NCI-H1417 treated with DMSO at 0.1 percent for 48 hours (cell line): ENCODE measurements around the gene TMOD3.
"Not testable (repeated sequence)": the region's sequence is repeated elsewhere in the genome, so short reads cannot be mapped to it uniquely, and the experiment has no call there.

Experiments used
- DNase-seq: peaks from one replicate; lab custom pipeline; 2025; lab: John Stamatoyannopoulos, UW

Gene TMOD3

DNA sequence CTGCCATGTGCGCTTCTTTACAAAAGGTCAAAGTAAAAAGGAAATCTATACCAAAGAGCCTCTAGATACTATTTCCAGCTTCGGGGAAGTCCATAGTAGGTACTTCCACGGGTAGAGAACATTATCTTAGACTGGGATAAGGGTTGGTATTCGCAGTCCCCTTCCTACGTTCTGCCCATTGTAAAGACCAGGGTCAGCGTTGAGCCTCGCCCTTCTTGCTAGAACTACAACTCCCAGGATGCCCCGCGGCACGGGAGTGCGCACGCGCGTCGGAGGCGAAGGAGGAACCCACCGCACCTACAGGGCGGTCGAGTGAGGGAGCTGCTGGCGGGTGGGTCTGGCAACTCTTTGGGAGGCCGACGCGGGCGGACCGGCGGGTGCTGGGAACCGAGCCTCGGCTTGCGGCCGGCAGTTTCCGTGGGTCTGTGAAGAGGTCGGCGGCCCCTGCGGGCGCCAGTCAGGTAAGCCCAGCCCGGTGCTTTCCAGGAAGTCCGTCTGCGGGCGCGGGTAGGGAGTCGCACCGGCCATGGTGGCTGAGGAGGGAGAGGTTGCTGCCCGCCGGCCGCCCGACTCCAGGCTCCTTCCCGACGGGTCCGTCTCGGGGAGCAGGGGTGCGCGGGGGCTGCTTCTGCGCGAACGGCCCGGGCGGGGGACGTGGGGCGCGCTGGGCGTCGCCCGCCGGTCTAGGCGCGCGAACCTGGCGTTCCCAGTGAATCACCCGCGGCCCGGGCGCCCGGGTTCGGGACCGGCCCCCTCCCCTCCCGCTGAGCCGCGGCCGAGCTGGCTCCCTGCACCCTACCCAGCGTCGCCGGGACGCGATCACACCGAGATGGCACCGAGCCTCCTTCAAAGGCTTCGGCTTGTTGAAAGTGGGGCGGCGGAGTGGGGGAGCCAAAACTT lies at the start of gene TMOD3:
Gene TMOD3, plus strand, starts transcription at position 278 of the 900 bp plus-strand sequence. CDS start 33,232 bp downstream, outside the sequence.
- DNase-seq, result peak; percentile 28

DNA sequence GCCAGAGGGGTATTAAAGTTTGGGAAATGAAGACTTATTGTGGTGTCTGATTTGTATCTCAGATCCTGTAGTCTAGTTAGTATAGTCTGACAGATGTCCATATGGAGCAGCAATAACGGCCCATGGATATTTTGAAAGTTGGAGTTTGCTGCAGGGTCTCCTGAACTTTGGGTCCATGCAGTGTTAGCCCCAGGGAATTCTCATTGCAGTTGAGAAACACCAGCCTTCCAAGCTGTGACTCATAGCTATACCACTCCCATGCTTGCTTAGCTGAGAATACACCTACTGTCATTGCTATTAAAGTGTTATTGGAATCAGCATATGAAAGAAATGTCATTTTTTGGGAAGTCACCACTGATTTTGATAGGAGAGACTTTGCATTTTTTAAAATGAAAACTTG lies 48.8 kb upstream of the TMOD3 start:
- DNase-seq, result no peak

DNA sequence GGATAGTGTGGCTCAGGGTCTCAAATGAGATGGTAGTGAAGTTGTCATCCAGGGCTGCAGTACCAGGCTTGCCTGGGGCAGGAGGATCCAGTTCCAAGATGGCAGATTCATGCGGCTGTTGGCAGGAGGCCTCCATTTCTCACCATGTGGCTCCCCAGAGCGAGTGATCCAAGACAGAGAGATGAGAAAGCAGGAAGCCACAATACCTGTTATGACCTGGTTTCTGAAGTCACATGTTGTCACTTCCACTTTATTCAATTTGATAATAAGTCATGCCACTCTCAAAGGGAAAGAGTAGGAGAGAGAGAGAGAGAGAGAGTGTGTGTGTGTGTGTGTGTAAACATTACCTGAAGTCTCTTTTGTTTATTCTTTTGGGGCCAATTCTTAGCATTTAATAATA lies 47.9 kb upstream of the TMOD3 start:
- no peak for DNase-seq

DNA sequence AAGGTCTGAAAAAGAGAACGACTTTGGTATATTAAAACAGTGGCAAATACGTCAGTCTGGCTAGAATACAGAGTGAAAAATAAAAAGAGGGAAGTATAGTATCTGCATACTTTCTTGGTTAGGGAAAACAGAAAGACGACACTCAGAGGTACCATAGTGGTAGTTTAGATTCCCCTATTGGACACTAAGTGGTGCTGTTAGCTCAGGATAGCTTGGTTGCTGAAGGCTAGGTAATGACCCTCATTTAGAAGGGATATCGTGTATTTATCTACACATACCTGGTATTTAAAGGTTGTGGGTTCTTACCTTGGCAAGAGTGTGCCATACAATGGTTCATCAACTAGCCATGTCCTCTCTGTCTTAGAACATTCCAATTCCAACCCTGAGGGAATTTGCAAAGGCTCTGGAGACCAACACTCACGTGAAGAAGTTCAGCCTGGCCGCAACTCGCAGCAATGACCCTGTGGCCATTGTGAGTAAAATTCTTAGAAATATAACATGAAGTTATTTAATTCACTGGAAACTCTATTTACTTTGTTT lies 47.0 kb upstream of the TMOD3 start:
- no peak for DNase-seq

DNA sequence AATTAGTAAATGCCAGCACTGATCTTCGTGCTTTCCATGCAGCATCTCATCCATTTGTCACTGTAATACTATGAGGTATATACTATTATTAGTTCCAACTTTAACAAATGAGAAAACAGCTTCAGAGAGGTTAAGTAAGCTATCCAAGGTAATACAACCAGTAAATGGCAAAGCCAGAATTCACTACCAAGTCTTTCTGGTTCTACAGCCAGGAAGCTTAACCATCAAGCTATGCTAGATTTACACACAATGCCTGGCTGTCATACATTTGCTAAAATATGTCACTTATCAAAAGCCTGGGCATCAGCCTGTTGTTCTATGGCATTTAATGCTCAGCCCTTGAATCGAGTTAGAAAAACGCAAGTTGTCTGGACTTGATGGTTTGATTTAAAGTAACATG lies 45.5 kb upstream of the TMOD3 start:
- DNase-seq, result no peak

DNA sequence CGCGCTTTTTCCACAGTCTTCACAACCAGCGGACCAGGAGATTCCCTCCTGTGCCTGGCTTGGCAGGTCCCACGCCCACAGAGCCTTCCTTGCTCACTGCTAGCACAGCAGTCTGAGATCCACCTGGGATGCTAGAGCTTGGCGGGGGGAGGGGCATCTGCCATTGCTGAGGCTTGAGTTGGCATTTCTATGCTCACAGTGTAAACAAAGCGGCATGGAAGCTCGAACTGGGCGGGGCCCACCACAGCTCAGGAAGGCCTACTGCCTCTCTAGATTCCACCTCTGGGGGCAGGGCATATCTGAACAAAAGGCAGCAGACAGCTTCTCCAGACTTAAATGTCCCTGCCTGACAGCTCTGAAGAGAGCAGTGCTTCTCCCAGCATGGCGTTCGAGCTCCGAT lies 42.3 kb upstream of the TMOD3 start:
- DNase-seq, result not testable (repeated sequence)

DNA sequence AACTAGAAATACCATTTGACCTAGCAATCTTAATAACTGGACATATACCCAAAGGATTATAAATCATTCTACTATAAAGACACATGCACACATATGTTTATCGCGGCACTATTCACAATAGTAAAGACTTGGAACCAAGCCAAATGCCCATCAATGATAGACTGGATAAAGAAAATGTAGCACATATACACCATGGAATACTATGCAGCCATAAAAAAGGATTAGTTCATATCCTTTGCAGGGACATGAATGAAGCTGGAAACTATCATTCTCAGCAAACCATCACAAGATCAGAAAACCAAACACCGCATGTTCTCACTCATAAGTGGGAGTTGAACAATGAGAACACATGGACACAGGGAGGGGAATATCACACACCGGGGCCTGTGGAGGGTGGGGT lies 37.0 kb upstream of the TMOD3 start:
- DNase-seq, result not testable (repeated sequence)

DNA sequence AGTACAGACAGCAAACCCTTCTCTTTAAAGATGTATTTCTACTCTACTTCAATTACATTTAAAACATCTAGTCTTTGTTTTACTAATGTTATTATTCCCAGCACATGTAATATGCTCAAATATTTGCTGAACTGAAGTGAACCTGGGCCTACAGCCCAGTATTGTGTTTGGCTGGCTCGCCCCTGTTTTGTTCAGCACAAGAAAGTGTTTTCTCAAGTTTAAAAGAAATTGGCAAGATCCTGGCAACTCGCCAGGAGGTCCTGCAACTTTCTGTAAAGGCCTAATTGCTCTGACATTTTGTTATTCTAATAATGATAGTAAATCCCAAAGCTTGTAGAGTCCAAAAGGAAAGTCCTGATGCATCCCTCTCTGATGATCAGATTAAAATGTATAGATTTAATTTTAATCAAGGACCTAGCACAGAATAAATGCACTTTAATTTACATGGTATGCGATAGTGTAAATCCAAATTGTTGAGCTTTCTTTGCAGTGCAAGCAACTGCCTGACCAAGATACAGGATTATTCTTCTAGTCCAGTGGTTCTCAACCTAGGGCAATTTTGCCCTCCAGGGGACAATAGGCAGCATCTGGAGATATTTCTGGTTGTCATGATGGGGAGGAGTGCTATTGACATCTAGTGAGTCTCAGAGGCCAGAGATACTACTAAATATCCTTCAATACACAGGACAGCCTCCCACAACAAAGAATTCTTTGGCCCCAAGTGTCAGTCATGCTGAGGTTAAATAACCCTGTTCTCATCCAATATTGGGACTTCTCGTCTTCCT lies 35.7 kb upstream of the TMOD3 start:
- DNase-seq, result no peak

DNA sequence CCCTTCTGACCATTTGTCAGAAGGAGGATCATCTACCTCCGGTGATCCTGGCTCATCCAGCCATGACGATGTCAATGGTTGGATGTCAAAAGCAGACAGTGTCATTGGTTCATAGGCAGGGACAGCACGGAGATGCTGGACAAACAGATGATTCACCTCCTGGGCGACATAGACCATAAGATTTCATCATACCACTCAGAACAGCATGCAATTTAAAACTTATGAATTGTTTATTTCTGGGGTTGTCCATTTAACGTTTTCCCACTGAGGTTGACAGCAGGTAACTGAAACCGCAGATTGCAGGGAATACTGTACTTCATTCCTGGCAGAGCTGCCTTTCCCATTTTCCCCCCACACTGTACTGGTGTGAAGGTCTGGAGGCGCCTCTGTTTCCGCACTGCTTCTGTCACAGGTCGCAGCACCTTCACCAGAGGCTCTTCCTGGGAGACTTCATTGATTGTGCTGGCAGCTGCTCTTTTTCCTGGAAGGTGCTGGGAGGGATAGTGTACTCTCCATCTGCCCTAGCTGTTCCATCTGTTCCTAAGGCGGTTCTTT lies 32.5 kb upstream of the TMOD3 start:
- no peak for DNase-seq

DNA sequence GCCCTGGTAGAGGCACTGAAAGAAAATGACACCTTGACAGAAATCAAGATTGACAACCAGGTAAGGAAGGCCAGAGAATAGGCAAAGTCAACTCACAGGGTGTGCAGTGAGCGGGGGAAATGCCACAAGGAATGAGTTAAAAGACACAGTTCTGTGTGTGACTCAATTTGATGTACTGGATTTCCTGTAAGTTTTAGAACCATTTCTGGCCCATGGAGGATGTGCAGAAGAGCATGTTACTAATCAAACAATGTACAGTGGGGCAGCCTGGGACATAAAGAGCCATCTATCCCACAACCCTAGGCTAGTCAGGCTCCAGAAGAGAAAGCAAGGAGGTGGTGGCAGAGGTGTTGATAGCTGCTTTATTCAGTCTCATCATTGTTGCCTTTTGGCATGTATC lies 31.2 kb upstream of the TMOD3 start:
- DNase-seq, result no peak

DNA sequence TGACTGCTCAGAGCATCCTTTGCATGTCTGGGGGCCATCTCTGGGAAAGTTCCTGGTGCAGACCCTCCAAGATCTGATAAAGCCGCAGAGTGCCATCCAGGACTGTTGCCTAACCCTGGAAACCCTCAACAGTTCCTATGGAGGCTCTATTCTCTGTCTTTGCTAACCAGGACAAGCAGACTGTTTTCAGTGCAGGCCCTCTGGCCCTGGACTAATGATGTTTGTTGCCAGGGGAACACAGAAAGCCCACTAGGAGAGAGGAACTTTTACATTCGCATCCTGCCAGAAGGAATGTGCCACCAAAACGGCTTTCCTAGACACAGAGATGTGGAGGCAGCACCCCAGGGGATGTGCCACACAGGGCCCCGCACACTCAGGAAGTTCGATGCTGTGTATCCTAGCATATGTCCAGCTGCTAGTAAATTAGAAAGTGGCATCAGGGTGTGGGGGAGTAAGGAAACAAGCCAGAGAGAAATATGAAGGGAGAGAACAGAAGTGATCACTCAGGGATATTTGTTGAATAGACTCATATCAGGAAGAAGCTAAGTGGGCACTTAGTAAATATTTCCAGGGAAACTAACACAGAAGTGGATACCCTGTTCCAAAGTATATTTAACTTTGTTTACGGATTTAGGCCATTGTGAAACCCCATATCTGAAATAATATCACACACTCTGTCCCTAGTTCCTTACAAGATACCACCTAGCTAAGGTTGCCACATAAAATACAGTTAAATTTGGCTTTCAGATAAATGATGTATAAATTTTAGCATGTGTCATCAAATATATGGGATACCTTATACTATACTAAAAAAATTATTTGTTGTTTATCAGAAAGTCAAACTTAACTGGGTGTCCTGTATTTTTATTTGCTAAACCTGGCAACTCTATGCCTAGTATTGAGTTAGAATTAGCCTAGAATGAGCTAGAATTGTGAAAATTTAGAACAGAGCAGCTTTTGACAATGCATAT lies 29.9 kb upstream of the TMOD3 start:
- DNase-seq, result no peak

DNA sequence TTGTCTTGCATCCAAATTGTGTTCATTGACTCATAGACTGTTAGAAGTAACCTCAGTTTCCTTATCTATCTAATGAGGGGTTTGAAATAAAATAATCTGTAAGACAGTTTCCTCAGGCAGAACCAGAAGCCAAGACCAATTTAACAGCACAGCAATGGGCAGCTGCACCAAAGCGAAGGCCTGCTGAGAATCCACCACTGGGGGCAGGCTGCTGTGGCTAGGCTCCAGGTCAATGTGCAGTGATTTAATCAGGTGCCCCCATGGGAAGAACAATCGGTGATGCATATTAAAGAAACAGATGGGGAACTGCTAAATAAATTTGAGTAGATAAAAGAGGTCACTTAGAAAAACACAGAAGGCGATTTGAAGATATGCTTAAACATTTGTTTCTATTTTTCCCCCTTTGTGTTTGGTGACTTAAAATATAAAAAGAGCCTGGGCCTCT lies 28.0 kb upstream of the TMOD3 start:
- no peak for DNase-seq

DNA sequence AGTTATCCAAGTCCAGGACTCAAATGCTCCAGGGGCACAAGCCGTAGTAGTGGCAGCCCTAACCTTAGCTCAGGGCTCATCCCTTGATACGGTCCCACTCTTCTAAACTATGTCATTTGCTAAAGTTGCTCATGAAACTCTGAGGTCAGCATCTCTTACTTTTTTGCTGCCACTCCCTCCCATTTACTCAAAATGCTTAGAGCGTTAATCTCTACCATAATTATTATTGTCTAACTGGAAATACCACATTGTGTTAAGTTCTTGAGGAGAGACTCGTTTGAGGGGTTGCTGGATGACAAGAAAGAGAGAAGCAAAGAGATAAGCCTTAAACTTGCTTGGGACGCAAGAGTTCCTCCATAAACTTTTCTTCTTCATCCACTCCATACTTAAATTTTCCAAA lies 26.9 kb upstream of the TMOD3 start:
- no peak for DNase-seq

DNA sequence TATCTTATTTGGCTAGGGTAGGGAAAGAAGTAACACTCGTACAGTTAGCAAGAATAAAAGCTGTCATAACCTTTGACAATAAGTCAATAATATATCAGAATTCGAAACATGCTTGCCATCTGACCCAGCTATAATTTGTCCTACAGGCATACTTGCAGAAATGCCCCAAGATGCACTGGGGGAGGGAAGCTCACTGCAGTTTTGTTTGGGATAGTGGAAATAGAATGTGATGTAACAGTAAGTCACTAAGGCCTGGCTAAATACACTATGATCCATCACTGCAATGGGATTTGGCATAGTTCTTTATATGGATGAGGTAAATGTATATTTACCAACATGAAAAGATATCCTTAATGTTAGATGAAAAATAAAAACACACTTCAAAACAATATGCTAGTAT lies 25.5 kb upstream of the TMOD3 start:
- DNase-seq, result no peak

DNA sequence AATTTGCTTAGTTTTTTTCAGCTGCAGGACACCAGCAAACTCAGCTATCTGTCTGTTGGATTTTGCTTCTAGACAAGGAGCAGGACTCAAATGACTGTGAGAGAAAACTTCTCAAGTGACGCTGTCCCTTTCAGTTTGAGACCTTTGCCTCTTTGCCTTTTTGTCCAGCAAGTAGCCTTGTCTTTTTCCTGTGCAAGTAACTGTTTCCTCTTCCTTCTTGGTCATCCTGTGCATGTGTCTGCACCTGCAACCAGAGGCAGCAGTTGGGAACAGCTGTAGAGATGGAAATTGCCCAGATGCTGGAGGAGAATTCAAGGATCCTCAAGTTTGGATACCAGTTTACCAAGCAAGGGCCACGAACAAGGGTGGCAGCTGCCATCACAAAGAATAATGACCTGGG lies 23.3 kb upstream of the TMOD3 start:
- DNase-seq, result no peak

DNA sequence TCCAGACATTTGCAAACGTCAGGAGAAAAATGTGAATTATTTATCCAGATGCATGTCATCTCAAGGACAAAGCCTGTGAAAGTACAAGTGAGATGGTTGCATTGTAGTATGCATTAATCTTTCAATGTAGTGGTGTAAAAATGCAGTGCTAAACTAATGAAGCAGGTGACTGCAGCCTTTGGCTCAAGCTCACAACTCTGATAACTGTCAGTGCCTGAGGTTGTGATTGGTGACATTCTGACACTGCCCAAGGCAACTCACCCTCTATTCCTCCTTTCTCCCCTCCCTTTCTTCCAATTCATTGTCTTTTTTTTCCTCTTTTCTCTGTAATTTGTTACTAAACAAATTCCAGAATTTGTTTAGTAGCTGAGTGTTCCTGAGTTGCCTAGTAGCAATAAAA lies 20.0 kb upstream of the TMOD3 start:
- no peak for DNase-seq

DNA sequence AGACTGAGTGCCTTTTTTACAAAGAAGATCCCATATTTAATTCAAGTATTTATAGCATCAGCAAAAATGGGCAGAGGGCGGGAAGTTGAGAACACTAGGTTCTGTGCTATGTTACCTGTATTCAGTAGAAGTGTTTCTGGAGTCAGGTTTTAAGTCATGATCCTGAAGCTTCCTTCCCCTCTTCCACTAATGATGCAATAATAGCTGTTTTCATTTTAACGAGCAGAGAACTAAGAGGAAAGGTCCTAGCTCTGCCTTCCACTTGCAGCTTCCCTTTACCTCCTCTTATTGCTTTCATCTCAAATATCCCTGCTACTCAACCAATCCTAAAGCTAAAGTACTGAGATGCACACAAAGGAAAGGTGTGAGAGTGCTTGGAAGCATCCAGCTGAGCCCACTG lies 16.9 kb upstream of the TMOD3 start:
- DNase-seq, result no peak

DNA sequence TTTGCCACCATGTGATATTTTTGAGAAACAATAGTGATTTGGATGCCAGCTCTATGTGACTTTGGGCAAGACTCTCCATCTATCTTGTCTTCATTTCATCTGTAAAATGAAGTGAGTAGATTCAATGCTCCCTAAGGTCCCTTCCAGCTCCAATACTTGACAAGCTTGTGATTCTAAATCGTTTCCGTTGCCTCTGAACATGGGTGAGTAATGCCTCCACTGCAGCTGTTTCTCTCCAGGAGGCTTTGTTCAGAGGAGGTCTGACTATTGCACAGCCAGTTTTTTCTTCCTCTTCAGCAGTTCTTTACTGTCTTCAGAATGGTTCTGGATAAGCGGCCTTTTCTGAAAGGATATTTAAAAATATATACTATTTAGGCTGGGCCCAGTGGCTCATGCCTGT lies 14.8 kb upstream of the TMOD3 start:
- no peak for DNase-seq

DNA sequence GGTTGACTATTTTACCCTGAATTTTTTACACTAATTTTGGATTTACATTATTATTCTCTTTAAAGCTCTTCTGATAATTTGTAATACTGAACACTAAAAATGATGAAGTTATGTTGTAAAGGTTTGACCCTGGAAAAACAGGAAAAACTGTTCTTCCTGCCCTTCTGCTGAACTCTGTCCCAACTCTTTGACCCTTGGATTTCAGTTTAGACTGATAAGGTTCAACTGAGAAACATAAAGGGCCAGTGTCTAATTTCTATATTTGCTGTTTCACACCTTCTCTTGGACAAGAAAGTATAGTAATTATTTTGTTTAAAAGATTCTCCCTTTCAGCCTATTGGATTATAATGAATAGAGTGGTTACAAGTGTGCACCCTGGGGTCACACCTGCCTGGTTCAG lies 12.8 kb upstream of the TMOD3 start:
- no peak for DNase-seq

DNA sequence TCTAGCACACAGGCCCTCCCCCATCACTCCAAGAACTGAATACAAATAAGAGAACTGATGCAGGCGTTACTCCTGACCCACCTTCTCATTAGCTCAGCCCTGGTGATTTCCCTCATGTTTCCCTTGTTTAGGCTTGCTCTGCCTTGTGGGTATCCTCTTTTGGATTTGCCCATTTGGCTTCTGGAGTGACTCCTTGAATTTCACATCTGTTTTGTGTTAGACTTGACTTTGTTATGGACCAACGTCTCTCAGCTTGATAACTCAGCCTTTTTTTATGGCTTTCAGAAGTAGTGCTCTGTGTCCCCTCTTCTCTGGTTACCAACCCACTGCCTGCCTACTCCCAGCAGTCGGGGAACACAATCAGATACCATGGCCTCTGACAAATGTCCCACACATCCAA lies 11.3 kb upstream of the TMOD3 start:
- DNase-seq, result no peak

DNA sequence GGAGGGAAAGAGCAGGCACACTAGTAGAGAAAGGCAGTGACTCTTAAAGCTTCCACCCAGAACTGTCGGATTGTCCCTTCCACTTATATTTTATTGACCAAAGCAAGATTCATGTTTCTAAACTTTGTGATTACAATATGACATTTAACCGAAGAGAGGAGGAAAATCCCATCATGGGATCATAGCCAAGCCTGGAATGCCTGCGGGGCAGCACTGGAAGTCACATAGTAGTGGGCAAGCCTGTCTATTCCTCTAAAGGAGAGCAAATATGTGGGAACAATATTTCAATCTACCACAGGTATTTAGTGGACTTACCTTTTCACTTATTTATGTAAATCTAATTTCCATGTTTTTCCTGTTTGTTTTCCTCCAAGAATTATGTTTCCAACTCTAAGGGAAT lies 3.8 kb upstream of the TMOD3 start:
- DNase-seq, result no peak
